Retina (tissue), 1 donor: ENCODE data around the gene ASB11.
"Not testable (repeated sequence)": the region's sequence is repeated elsewhere in the genome, so short reads cannot be mapped to it uniquely, and the experiment has no call there.

Experiments
- DNase-seq: peaks from one replicate; pipeline ENCODE4 v3.0.0-alpha.2; 2016

ASB11 gene

DNA sequence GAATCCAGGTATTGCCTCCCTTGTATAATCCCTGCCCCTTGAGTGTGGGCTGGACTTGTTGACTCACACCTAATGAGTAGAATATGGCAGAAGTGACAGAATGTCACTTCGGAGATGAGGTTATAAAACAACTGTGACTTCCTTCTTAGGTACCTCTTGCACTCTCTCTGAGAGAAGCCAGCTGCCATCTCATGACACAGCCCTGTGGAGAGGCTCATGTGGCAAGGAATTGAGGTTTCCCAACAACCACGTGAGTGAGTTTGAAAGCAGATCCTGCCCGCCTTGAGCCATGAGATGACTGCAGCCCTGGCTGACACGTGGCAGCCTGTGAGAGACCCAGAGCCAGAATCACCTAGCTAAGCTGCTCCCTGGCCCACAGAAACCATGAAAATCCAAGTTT lies 13.5 kb downstream of the ASB11 start:
- no peak for DNase-seq

- peak; percentile 15 for DNase-seq
These were observed 15.2 kb downstream of the ASB11 start for GRCh38 chrX:15299941-15300851.

- DNase-seq = no peak
These were observed 16.7 kb downstream of the ASB11 start for GRCh38 chrX:15298780-15299179.

GRCh38 chrX:15298201-15298600 lies 17.2 kb downstream of the ASB11 start:
- no peak for DNase-seq

DNA sequence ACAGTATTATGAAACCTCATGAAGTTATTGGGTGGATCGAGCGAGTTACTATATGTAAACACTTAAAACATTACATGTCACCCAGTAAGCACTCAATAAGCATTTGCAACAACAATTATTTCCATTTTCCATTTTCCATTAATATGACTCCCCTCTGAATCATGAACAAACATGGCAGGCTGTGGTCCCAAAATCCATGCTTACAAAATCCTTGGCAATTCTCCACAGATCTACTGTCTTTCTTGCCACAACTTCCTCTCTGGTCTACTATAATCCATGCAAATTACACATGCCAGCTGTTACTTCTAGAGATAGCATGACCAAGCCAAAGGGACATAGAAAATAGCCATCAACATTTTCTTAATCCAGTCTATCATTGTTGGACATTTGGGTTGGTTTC lies 22.0 kb downstream of the ASB11 start:
- no peak for DNase-seq

- DNase-seq = no peak
These were observed 22.6 kb downstream of the ASB11 start for GRCh38 chrX:15292861-15293260.

DNA sequence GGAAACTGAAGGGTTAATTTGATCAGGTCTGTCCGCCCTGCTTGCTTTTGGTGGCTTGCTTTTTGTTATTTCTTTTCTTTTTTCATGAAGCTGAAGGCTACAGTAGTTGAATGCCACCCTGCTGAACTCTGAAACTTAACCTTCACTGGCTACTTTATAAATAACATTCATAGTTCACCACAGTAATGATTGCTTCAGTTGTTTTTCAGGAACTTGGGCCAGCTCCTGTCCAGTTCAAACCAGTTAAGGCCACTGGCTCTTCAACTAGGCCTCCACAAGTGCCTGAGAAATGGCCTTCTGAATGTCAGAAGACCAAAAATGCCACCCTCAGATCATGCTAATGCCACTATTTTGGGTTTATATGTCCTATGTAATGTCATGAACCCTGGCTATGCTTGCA lies 37.8 kb downstream of the ASB11 start:
- DNase-seq = no peak

DNA sequence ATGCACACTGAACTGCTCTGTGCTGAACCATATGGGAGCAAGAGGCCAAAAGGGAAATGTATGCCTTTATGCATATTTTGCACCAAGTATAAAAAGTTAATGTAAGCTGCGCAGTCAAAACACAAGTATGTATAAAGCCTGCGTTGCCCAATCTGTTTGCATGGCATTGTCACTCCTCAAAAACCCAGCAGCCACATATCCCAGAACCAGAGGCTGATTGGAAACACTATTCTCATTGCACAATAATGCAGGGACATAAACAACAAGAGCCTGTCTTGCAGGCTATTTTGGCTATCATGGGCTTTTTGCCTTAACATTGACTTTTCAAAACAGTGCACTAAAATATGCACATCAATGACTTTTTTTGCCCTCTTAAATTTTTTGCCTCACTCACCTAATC lies 40.5 kb downstream of the ASB11 start:
- no peak for DNase-seq

GRCh38 chrX:15273275-15273674 lies 42.2 kb downstream of the ASB11 start:
- not testable (repeated sequence) for DNase-seq

GRCh38 chrX:15271757-15272156 lies 43.7 kb downstream of the ASB11 start:
- DNase-seq = no peak

DNA sequence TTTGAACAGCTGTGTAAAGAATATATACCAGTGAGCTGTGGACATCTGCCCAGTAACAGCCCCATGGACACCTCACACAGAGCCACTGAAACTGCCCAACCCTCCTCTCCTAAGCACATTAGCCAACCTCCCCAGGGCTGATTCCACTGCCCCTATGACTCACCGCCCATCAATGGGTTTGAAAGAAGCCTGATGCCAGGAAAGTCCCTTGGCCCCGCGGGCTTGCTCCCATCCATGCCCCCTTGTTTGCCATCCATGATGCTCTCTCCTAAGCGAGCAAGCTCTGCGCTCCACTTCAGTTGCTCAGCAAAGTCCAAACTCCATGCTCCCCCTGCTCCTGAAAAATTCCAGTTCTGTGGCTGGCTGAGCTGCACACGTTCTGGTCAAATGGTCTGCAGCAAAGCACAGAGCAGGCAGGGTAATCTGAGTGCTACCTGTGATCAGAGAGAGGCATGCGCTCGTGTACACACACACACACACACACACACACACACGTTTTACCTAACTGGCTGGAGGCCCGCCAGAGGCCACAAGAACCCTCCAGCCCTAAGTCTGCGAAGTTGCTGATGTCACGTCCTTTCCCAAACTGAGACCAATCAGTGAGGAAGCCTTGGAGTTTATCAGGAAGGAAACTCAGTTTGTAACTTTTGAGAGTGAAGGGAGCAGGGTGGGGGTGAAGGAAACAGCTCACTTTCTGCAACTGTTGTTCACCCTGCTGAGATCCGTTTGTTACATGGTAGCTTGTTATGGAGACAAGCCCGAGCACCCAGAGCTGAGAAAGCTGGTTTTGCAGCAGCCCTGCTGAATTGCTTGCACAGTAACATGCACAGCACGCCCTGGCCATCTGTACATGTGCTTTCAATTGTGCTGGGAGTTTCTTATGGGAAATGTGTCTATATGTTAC lies 45.6 kb downstream of the ASB11 start, which contains the start of gene ASB9:
ASB9 (minus strand) TSS at position 466 of the 904 bp plus-strand sequence; CDS start at position 257, 209 bp downstream.
- peak; percentile 12 for DNase-seq

DNA sequence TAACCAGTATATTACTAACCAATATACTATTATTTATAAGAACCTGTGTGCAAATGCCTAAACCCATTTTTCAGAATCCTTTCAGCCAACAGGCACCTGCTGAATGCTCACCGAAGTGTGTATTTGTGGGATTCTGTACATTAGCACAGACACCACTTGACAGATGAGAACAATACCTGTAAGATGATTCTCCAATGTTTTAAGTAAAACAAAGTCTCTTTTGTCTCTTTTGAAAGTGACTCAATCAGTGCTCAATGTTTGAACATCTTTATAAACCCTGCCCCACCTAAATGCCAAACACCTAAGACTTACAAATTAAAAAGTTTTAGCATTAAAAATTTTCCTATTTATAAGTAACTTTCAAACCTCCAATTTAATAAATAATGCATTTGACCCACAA lies 46.3 kb downstream of the ASB11 start:
- DNase-seq = no peak

GRCh38 chrX:15254852-15255251 lies 60.6 kb downstream of the ASB11 start:
- no peak for DNase-seq

DNA sequence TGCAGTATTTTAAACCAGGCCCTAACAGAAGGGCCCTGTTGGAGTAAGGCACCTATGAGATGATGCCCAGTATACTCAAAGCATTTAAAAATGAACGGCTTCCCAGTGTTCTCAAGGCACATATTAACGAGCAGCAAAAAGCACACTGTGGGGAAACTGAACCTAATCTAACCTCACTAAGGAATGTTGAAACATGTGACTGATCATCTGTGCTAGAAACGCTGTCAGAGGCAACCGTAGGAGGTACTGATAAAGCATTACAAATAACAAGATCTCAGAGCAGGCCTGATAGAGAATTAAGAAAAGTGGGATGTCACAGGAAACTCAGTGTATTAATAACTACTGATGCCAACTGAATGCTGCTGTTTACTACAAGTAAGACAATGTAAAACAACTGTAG lies 69.5 kb downstream of the ASB11 start:
- DNase-seq = no peak

- no peak for DNase-seq
These were observed 71.0 kb downstream of the ASB11 start for GRCh38 chrX:15244421-15244820.

GRCh38 chrX:15242899-15243555 lies 72.4 kb downstream of the ASB11 start:
- peak; percentile 11 for DNase-seq

DNA sequence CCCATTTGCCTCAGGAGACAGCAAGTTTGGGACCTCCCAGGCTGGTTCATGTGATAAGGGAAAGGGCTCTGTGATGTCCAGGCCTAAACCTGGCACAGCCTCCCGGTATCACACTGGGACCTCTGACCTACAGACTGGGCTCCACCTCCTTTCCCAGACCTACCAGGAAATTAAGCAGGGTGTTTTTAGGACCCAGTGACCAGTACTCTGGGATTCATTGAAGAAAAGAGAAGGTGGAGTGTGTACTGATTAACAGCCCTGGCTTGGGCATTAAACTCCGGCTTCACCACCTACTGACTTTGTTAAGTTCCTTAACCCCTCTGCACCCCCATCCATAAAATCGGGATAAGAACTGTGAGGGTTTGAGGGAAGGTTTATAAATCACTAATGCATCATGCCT lies 74.1 kb downstream of the ASB11 start:
- DNase-seq = no peak

- DNase-seq = no peak
These were observed 75.0 kb downstream of the ASB11 start for GRCh38 chrX:15240414-15240813.

DNA sequence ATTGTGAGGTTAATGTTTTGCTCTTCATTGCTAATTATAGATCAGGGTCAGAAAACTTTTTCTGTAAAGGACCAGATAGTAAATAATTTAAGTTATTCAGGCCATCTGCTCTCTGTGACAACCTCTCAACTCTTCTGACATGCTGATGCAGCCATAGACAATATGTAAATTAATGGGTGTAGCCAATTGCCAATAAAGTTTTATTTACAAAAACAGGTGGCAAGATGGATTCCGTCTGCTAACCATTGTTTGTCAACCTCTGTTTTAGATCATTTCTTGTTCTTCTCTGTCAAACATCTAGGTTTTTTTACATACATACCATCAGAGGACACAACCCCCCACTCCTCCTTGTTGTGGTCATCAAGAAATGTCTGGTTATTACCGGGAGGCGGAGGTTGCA lies 79.3 kb downstream of the ASB11 start:
- DNase-seq = no peak

DNA sequence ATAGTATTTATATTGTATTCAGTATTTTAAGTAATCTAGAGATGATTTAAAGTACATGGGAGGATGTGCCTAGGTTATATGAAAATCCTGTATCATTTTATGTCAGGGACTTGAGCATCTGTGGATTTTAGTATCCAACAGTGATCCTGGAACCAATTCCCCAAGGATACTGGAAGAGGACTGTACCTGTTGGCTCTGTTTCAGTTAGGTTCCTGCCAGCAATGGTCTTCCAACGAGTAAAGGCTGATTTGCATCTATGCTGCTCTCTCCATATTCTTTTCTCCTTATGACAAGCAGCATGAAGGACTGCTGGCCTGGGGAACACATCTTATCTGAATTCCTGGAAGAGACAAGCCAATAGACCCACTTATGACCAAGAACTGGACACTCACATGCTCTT lies 80.4 kb downstream of the ASB11 start:
- DNase-seq = no peak

- no peak for DNase-seq
These were observed 81.9 kb downstream of the ASB11 start for GRCh38 chrX:15233416-15234015.
